Activated CD8-positive, alpha-beta memory T cell treated with anti-CD3 and anti-CD28 coated beads for 48 hours (primary cell): ENCODE results near the gene OMP.

Experiments used
- DNase-seq, 3 experiments: peaks; one replicate each; pipeline ENCODE4 v3.0.0-alpha.2; 2020; ENCODE audit warnings: low read depth in 2 of 3, low spot score in 2 of 3

OMP gene

GRCh38 chr11:77137421-77137820 is 34.8 kb downstream of the OMP start:
- no peak for DNase-seq

- DNase-seq: no peak
Observed at GRCh38 chr11:77138106-77138649, 35.5 kb downstream of the OMP start.

GRCh38 chr11:77139201-77139600 is 36.6 kb downstream of the OMP start:
- DNase-seq: no peak

- no peak for DNase-seq
Observed at GRCh38 chr11:77140231-77140851, 37.7 kb downstream of the OMP start.

- no peak for DNase-seq
Observed at GRCh38 chr11:77141034-77141433, 38.4 kb downstream of the OMP start.

- DNase-seq: no peak
Observed at GRCh38 chr11:77141475-77141874, 38.8 kb downstream of the OMP start.

- DNase-seq: no peak
Observed at GRCh38 chr11:77142091-77142975, 39.7 kb downstream of the OMP start.

GRCh38 chr11:77143405-77144020 is 40.9 kb downstream of the OMP start:
- no peak for DNase-seq

- no peak for DNase-seq
Observed at GRCh38 chr11:77144196-77144856, 41.7 kb downstream of the OMP start.

GRCh38 chr11:77144857-77145428 is 42.3 kb downstream of the OMP start:
- no peak for DNase-seq

- no peak for DNase-seq
Observed at GRCh38 chr11:77146261-77147035, 43.8 kb downstream of the OMP start.

- no peak for DNase-seq
Observed at GRCh38 chr11:77147036-77147315, 44.3 kb downstream of the OMP start.

GRCh38 chr11:77147668-77148321 is 45.2 kb downstream of the OMP start:
- no peak for DNase-seq

- DNase-seq: no peak
Observed at GRCh38 chr11:77148963-77149715, 46.5 kb downstream of the OMP start.

- DNase-seq: no peak
Observed at GRCh38 chr11:77149716-77150392, 47.2 kb downstream of the OMP start.

GRCh38 chr11:77150836-77151235 is 48.2 kb downstream of the OMP start:
- no peak for DNase-seq

GRCh38 chr11:77151804-77152509 is 49.3 kb downstream of the OMP start:
- peak; percentile 49 to 51 (median 49) for DNase-seq

GRCh38 chr11:77152846-77153245 is 50.2 kb downstream of the OMP start:
- no peak for DNase-seq
